Stimulated activated CD4-positive, alpha-beta T cell treated with anti-CD3 and anti-CD28 coated beads, Interleukin-15, amount 100 ng/mL, for 24 hours (primary cell): ENCODE results near the gene GMPPA.

Source experiments
- DNase-seq: peaks from one replicate; pipeline ENCODE4 v3.0.0-alpha.2; 2020

The GMPPA gene

GRCh38 chr2:219486380-219486959, 12.2 kb upstream of the GMPPA start:
- DNase-seq, result no peak

- DNase-seq, result no peak
Measured at GRCh38 chr2:219488149-219488843, 10.4 kb upstream of the GMPPA start.

- DNase-seq, result no peak
Measured at GRCh38 chr2:219488844-219489194, 9.9 kb upstream of the GMPPA start.

GRCh38 chr2:219489315-219489714, 9.4 kb upstream of the GMPPA start:
- DNase-seq, result no peak

GRCh38 chr2:219490186-219490585, 8.5 kb upstream of the GMPPA start:
- DNase-seq, result no peak

- no peak for DNase-seq
Measured at GRCh38 chr2:219490600-219491130, 8.0 kb upstream of the GMPPA start.

- DNase-seq, result no peak
Measured at GRCh38 chr2:219491278-219491963, 7.3 kb upstream of the GMPPA start.

- DNase-seq, result no peak
Measured at GRCh38 chr2:219492575-219492974, 6.1 kb upstream of the GMPPA start.

GRCh38 chr2:219493086-219493485, 5.6 kb upstream of the GMPPA start:
- no peak for DNase-seq

GRCh38 chr2:219494952-219495530, 3.6 kb upstream of the GMPPA start:
- DNase-seq, result no peak

- DNase-seq, result peak; percentile 77
Measured at GRCh38 chr2:219495531-219496122, 3.1 kb upstream of the GMPPA start.

GRCh38 chr2:219496247-219496824, 2.4 kb upstream of the GMPPA start:
- no peak for DNase-seq

- DNase-seq, result peak; percentile 28
Measured at GRCh38 chr2:219496825-219497494, 1.7 kb upstream of the GMPPA start.

- DNase-seq, result peak; percentile 56
Measured at GRCh38 chr2:219497495-219498279, 1.0 kb upstream of the GMPPA start.

GRCh38 chr2:219499058-219499307, 292 bp downstream of the GMPPA start:
- DNase-seq, result no peak

GRCh38 chr2:219499555-219499954, 864 bp downstream of the GMPPA start:
- DNase-seq, result no peak

- DNase-seq, result no peak
Measured at GRCh38 chr2:219500135-219500534, 1.4 kb downstream of the GMPPA start.

- DNase-seq, result no peak
Measured at GRCh38 chr2:219501849-219502248, 3.2 kb downstream of the GMPPA start.

GRCh38 chr2:219502618-219503017, 3.9 kb downstream of the GMPPA start:
- no peak for DNase-seq

- DNase-seq, result no peak
Measured at GRCh38 chr2:219505585-219505984, 6.9 kb downstream of the GMPPA start.

GRCh38 chr2:219506153-219506801, 7.6 kb downstream of the GMPPA start:
- DNase-seq, result no peak
